GM12891 (cell line): Measurements from ENCODE around the gene UTP15.

Experiments
- PAX5 ChIP-seq: IDR thresholded peaks from 2 replicates; pipeline ENCODE4 v1.6.1; 2011; ENCODE audit warnings: low read length, moderate library complexity, mild to moderate bottlenecking; ENCODE audit not compliant: insufficient read depth, severe bottlenecking
- POLR2A ChIP-seq: IDR thresholded peaks from 2 replicates; pipeline ENCODE4 v1.6.1; 2011; ENCODE audit warnings: low read depth, low read length, control low read depth
- POLR2AphosphoS5 ChIP-seq: IDR thresholded peaks from 2 replicates; pipeline ENCODE4 v1.6.1; 2011; ENCODE audit warnings: low read depth, low read length, control low read depth
- POU2F2 ChIP-seq: IDR thresholded peaks from 2 replicates; pipeline ENCODE4 v1.6.1; 2011; ENCODE audit warnings: low read depth, mild to moderate bottlenecking, control low read depth, low read length, moderate library complexity
- SPI1 ChIP-seq: IDR thresholded peaks from 2 replicates; pipeline ENCODE4 v1.6.1; 2011; ENCODE audit warnings: low read depth, low read length, control low read depth
- TAF1 ChIP-seq: IDR thresholded peaks from 2 replicates; pipeline ENCODE4 v1.6.1; 2011; ENCODE audit warnings: low read depth, low read length, control low read depth

DNA sequence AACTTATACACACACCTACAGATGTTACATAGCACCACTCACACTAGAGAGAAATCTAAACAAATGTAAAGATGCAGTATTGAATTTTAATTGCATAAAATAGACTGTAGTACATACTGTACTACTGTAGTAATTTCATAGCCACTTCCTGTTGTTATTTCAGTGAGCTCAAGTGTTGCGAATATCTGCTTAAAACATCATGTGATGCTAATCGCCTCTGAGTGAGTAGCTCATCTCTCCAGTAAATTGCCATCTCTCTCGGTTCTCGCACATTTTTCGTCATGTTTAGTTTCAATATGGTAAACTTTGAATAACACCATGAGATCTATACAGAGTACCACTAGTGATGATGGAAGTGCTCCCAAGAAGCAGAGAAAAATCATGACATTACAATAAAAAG is 38.5 kb downstream of the UTP15 start:
- no peak for TF ChIP-seq POLR2AphosphoS5
- TF ChIP-seq SPI1 = no peak
- no peak for TF ChIP-seq POLR2A
- TF ChIP-seq POU2F2 = no peak
- no peak for TF ChIP-seq TAF1
- TF ChIP-seq PAX5 = no peak
